Keratinocyte (primary cell): ENCODE data around the gene MTUS2. TPM values are rescaled to one million over a fixed set of nuclear protein-coding genes. Genes with fewer than 3 reads are reported as not detected.

Source experiments
- DNase-seq: peaks from one replicate; pipeline ENCODE4 v3.0.0-alpha.2; 2011; ENCODE audit warnings: low read depth, missing footprints, low spot score
- FAIRE-seq: peaks from 2 replicates; lab custom pipeline; 2011; peaks lifted over from hg19 to GRCh38; lab: Jason Lieb, UNC
- H2AFZ ChIP-seq: 2 replicates; pipeline ENCODE4 v1.6.0; 2012; ENCODE audit warnings: low read length, control low read depth, inconsistent platforms; ENCODE audit not compliant: control insufficient read depth
- H3K27ac ChIP-seq: 2 replicates; pipeline ENCODE4 v1.5.1; 2011; ENCODE audit warnings: low read length; ENCODE audit not compliant: control insufficient read depth, insufficient read depth
- H3K27me3 ChIP-seq: 3 replicates; pipeline ENCODE4 v1.6.0; 2011; ENCODE audit warnings: low read length; ENCODE audit not compliant: control insufficient read depth, insufficient read depth; ENCODE audit errors: extremely low read depth
- H3K36me3 ChIP-seq, 2 experiments: 2 replicates in 1 of 2; 3 replicates in 1 of 2; pipeline ENCODE4 v1.5.1; 2011; ENCODE audit warnings: low read length in 2 of 2, mild to moderate bottlenecking in 1 of 2; ENCODE audit not compliant: control insufficient read depth in 2 of 2, insufficient read depth in 2 of 2; ENCODE audit errors: extremely low read depth in 1 of 2
- H3K4me1 ChIP-seq: 3 replicates; pipeline ENCODE4 v1.5.1; 2011; ENCODE audit warnings: low read length; ENCODE audit not compliant: control insufficient read depth, insufficient read depth; ENCODE audit errors: extremely low read depth
- H3K4me2 ChIP-seq: 3 replicates; pipeline ENCODE4 v1.6.0; 2011; ENCODE audit warnings: low read depth, low read length; ENCODE audit not compliant: control insufficient read depth, insufficient read depth; ENCODE audit errors: extremely low read depth
- H3K4me3 ChIP-seq, 3 experiments: fragments of 200-600 bp in 1 of 3; sonication (generic) in 1 of 3; 2 replicates in 2 of 3; 3 replicates in 1 of 3; pipeline ENCODE4 v1.5.1; 2011 to 2016; ENCODE audit warnings: low read length in 3 of 3, mild to moderate bottlenecking in 3 of 3, control low read depth in 2 of 3, inconsistent platforms in 1 of 3, low read depth in 1 of 3, mixed read lengths in 1 of 3, mixed run types in 1 of 3, moderate library complexity in 1 of 3; ENCODE audit not compliant: control insufficient read depth in 2 of 3, insufficient read depth in 2 of 3; ENCODE audit errors: extremely low read depth in 1 of 3
- H3K79me2 ChIP-seq: 2 replicates; pipeline ENCODE4 v1.6.0; 2012; ENCODE audit warnings: low read length; ENCODE audit not compliant: control insufficient read depth, insufficient read depth
- H3K9ac ChIP-seq: 3 replicates; pipeline ENCODE4 v1.6.0; 2011; ENCODE audit warnings: low read length; ENCODE audit not compliant: control insufficient read depth, insufficient read depth; ENCODE audit errors: extremely low read depth
- H3K9me1 ChIP-seq: 3 replicates; pipeline ENCODE4 v1.6.0; 2011; ENCODE audit warnings: low read length; ENCODE audit not compliant: control insufficient read depth, insufficient read depth; ENCODE audit errors: extremely low read depth
- H3K9me3 ChIP-seq: 2 replicates; pipeline ENCODE4 v1.5.1; 2012; ENCODE audit warnings: low read depth, low read length; ENCODE audit not compliant: control insufficient read depth
- H4K20me1 ChIP-seq: 3 replicates; pipeline ENCODE4 v1.6.0; 2011; ENCODE audit warnings: low read length; ENCODE audit not compliant: control insufficient read depth, insufficient read depth; ENCODE audit errors: extremely low read depth
- CTCF ChIP-seq, 3 experiments: IDR thresholded peaks in 1 of 3; conservative IDR thresholded peaks in 1 of 3; optimal IDR thresholded peaks in 1 of 3; 2 replicates in 2 of 3; 3 replicates in 1 of 3; pipeline versions ENCODE3 to v1.5.1; 2011; ENCODE audit warnings: low read length in 3 of 3, mild to moderate bottlenecking in 3 of 3, moderate library complexity in 2 of 3, control low read depth in 1 of 3, inconsistent platforms in 1 of 3; ENCODE audit not compliant: insufficient read depth in 2 of 3; ENCODE audit errors: extremely low read depth in 1 of 3
- EZH2 ChIP-seq: IDR thresholded peaks from one replicate; pipeline ENCODE4 v1.6.1; 2012; ENCODE audit warnings: inconsistent platforms, mild to moderate bottlenecking, low read length, moderate library complexity
- dilution Hi-C: fragments of 300-500 bp; cut with MboI; formaldehyde crosslinking; loops from one replicate; pipeline ENCODE4 v1.7.0; 2020; ENCODE audit warnings: low sequenced_read_pairs; ENCODE audit not compliant: extremely low pct_ligation_motif_present
- polyA plus RNA-seq, 5 experiments: library from polyadenylated mRNA; depleted of rRNA in 3 of 5; stranded (reverse) in 3 of 5; stranded (forward) in 1 of 5; unstranded in 1 of 5; fragments of >200 nt; gene quantifications; 1 replicate in 1 of 5; 2 replicates in 3 of 5; 3 replicates in 1 of 5; pipeline versions ENCODE4 v1.2.1 to v1.2.3, GENCODE V29; 2011 to 2012; ENCODE audit warnings: missing spikeins in 2 of 5, low read depth in 1 of 5, low replicate concordance in 1 of 5

Gene MTUS2
- polyA plus RNA-seq, 1 donor (not counting 4 experiments of a cell fraction or from before 2014, with no cell fraction given): 0.17 TPM

GRCh38 chr13:28922341-28922740 is 102.2 kb downstream of the MTUS2 start:
- no peaks in the 10 kb centered on the region for H3K9me1 ChIP-seq
- no peak overlapping the region for H3K9ac ChIP-seq
- FAIRE-seq: no peak
- no peaks in the 10 kb centered on the region for H3K79me2 ChIP-seq
- H3K36me3 ChIP-seq: no peaks in the 10 kb centered on the region
- dilution Hi-C loops: no loop called here
- no peak overlapping the region for H3K4me3 ChIP-seq
- H3K4me2 ChIP-seq: no peak overlapping the region
- H4K20me1 ChIP-seq: no peaks in the 10 kb centered on the region
- H3K27ac ChIP-seq: no peak overlapping the region
- no peak for DNase-seq
- H3K4me1 ChIP-seq: no peaks in the 10 kb centered on the region
- H3K9me3 ChIP-seq: peaks cover 2% of the 10 kb centered on the region
- H2AFZ ChIP-seq: no peak overlapping the region
- TF ChIP-seq CTCF (optimal IDR thresholded peaks at IDR 0.05 in 1 of 3, IDR thresholded peaks at IDR 0.05 in 1 of 3, conservative IDR thresholded peaks at IDR 0.05 in 1 of 3; ENCODE audit: extremely low read depth in 1 of 3, insufficient read depth in 2 of 3, low read length in 3 of 3): no peak
- no peaks in the 10 kb centered on the region for H3K27me3 ChIP-seq

- no peaks in the 10 kb centered on the region for H3K9me3 ChIP-seq
- H3K9me1 ChIP-seq: no peaks in the 10 kb centered on the region
- no peaks in the 10 kb centered on the region for H3K27me3 ChIP-seq
- H3K27ac ChIP-seq: no peak overlapping the region
- no peak overlapping the region for H3K9ac ChIP-seq
- DNase-seq: no peak
- no peaks in the 10 kb centered on the region for H3K79me2 ChIP-seq
- dilution Hi-C loops: no loop called here
- TF ChIP-seq EZH2 (no peak), CTCF (optimal IDR thresholded peaks at IDR 0.05 in 1 of 3, IDR thresholded peaks at IDR 0.05 in 1 of 3, conservative IDR thresholded peaks at IDR 0.05 in 1 of 3; ENCODE audit: extremely low read depth in 1 of 3, insufficient read depth in 2 of 3, low read length in 3 of 3) (no peak)
- no peaks in the 10 kb centered on the region for H3K36me3 ChIP-seq
- H3K4me1 ChIP-seq: no peaks in the 10 kb centered on the region
- no peak overlapping the region for H2AFZ ChIP-seq
- no peak for FAIRE-seq
- no peaks in the 10 kb centered on the region for H4K20me1 ChIP-seq
- no peak overlapping the region for H3K4me3 ChIP-seq
- no peak overlapping the region for H3K4me2 ChIP-seq
Measured at GRCh38 chr13:28935104-28935503, 115.0 kb downstream of the MTUS2 start.
